HepG2 (cell line): ENCODE results near the gene INTS15. TPM values are rescaled to one million over a fixed set of nuclear protein-coding genes. Genes with fewer than 3 reads are reported as not detected.

Experiments used
- ASH2L ChIP-seq: fragments of 300-600, 200-600 bp; sonication (generic); IDR thresholded peaks from 2 replicates; pipeline ENCODE4 v1.7.0; 2017; ENCODE audit warnings: low read depth, mild to moderate bottlenecking, moderate library complexity, mixed read lengths, low read length; ENCODE audit not compliant: insufficient read length
- DNMT1 ChIP-seq: sonication (generic); formaldehyde crosslinking; IDR thresholded peaks from 2 replicates; pipeline ENCODE4 v1.5.1; 2020; ENCODE audit warnings: mild to moderate bottlenecking, missing genetic modification reagents
- FOXC1 ChIP-seq: sonication (generic); formaldehyde crosslinking; IDR thresholded peaks from 2 replicates; pipeline ENCODE4 v1.8.0; 2022; ENCODE audit warnings: mild to moderate bottlenecking, missing genetic modification reagents, borderline replicate concordance
- HDAC2 ChIP-seq: sonication (generic); formaldehyde crosslinking; IDR thresholded peaks from 2 replicates; pipeline ENCODE4 v1.4.0; 2020; ENCODE audit warnings: missing genetic modification reagents
- KDM2A ChIP-seq: sonication (generic); formaldehyde crosslinking; IDR thresholded peaks from 2 replicates; pipeline ENCODE4 v1.4.0; 2020; ENCODE audit warnings: low read depth, missing genetic modification reagents, borderline replicate concordance
- NPAS2 ChIP-seq: sonication (generic); formaldehyde crosslinking; IDR thresholded peaks from 2 replicates; pipeline ENCODE4 v1.8.0; 2022; ENCODE audit warnings: mild to moderate bottlenecking, missing genetic modification reagents, borderline replicate concordance
- NR2F6 ChIP-seq, 2 experiments: IDR thresholded peaks; 2 replicates each; pipeline ENCODE4 v1.6.1; 2016; ENCODE audit warnings: antibody characterized with exemption in 1 of 2, mild to moderate bottlenecking in 1 of 2
- PHF21A ChIP-seq: sonication (generic); formaldehyde crosslinking; IDR thresholded peaks from 2 replicates; pipeline ENCODE4 v1.5.0; 2020; ENCODE audit warnings: mild to moderate bottlenecking, missing genetic modification reagents
- RXRA ChIP-seq: sonication (generic); formaldehyde crosslinking; IDR thresholded peaks from 2 replicates; pipeline ENCODE4 v1.5.1; 2020; ENCODE audit warnings: missing genetic modification reagents
- TBX2 ChIP-seq: sonication (generic); formaldehyde crosslinking; IDR thresholded peaks from 2 replicates; pipeline ENCODE4 v1.5.0; 2020; ENCODE audit warnings: missing genetic modification reagents, mild to moderate bottlenecking, borderline replicate concordance
- TCF12 ChIP-seq, 2 experiments: fragments of 450-650 bp in 1 of 2; sonication (generic) in 1 of 2; formaldehyde crosslinking in 1 of 2; IDR thresholded peaks; 2 replicates each; pipeline versions ENCODE4 v1.6.1 to v1.8.0; 2017 to 2022; ENCODE audit warnings: antibody characterized with exemption in 1 of 2, mild to moderate bottlenecking in 1 of 2, missing genetic modification reagents in 1 of 2, moderate library complexity in 1 of 2
- TFE3 ChIP-seq: IDR thresholded peaks from 2 replicates; pipeline ENCODE4 v1.6.1; 2016
- ZNF263 ChIP-seq: sonication (generic); formaldehyde crosslinking; IDR thresholded peaks from 2 replicates; pipeline ENCODE4 v1.4.0; 2020; ENCODE audit warnings: missing genetic modification reagents
- ZNF280B ChIP-seq: sonication (generic); formaldehyde crosslinking; IDR thresholded peaks from 2 replicates; pipeline ENCODE4 v1.5.0; 2020; ENCODE audit warnings: missing genetic modification reagents, mild to moderate bottlenecking, borderline replicate concordance
- ZNF296 ChIP-seq: sonication (generic); formaldehyde crosslinking; conservative IDR thresholded peaks from 2 replicates; pipeline ENCODE4 v1.5.0; 2020; ENCODE audit warnings: mild to moderate bottlenecking, missing genetic modification reagents
- ZNF605 ChIP-seq: sonication (generic); formaldehyde crosslinking; IDR thresholded peaks from 2 replicates; pipeline ENCODE4 v1.8.0; 2022; ENCODE audit warnings: mild to moderate bottlenecking, missing genetic modification reagents
- ZNF670 ChIP-seq: sonication (generic); formaldehyde crosslinking; IDR thresholded peaks from 2 replicates; pipeline ENCODE4 v1.8.0; 2022; ENCODE audit warnings: mild to moderate bottlenecking, missing genetic modification reagents, borderline replicate concordance
- ZNF761 ChIP-seq: sonication (generic); formaldehyde crosslinking; conservative IDR thresholded peaks from 2 replicates; pipeline ENCODE4 v1.4.0; 2020; ENCODE audit warnings: mild to moderate bottlenecking, missing genetic modification reagents
- polyA plus RNA-seq, 8 experiments: library from polyadenylated mRNA; depleted of rRNA in 3 of 8; stranded (reverse) in 7 of 8; unstranded in 1 of 8; fragments of >200 nt; fragmentation: Illumina TruSeq in 4 of 8; extraction: Trizol in 4 of 8; gene quantifications; 2 replicates each; pipeline versions ENCODE4 v1.2.1 to v1.2.3, GENCODE V29; 2011 to 2016; ENCODE audit warnings: low read depth in 4 of 8, missing spikeins in 1 of 8, mixed read lengths in 1 of 8; ENCODE audit not compliant: insufficient read depth in 1 of 8
- total RNA-seq, 5 experiments: library from RNA; depleted of rRNA; stranded (reverse); fragments of >200 nt; fragmentation: Illumina TruSeq; extraction: Trizol; gene quantifications; 2 replicates each; pipeline ENCODE4 v1.2.3, GENCODE V29; 2016; ENCODE audit warnings: low read depth in 1 of 5
- TF ChIP-seq, protein P1 (sequence below): sonication (generic); formaldehyde crosslinking; IDR thresholded peaks from 2 replicates; pipeline ENCODE4 v1.4.0; 2020; ENCODE audit warnings: missing genetic modification reagents
- TF ChIP-seq, protein P2 (sequence below), 2 experiments: sonication (generic) in 1 of 2; formaldehyde crosslinking in 1 of 2; IDR thresholded peaks; 2 replicates each; pipeline versions ENCODE4 v1.5.1 to v1.6.1; 2011 to 2020; ENCODE audit warnings: borderline replicate concordance in 1 of 2, low read depth in 1 of 2, low read length in 1 of 2, mild to moderate bottlenecking in 1 of 2, missing genetic modification reagents in 1 of 2, moderate library complexity in 1 of 2

Gene INTS15
- total and polyA plus RNA-seq, 2 of the 13 experiments (the other 11 are each of a cell fraction or from before 2014, with no cell fraction given): 16.3 to 25.7 TPM

- TF ChIP-seq ZNF280B (CRISPR knock-in tag) (no peak), TFE3 (CRISPR knock-in tag) (peak; percentile 87), TCF12 (IDR thresholded peaks at IDR 0.05) (no peak), TCF12 (CRISPR knock-in tag; IDR thresholded peaks at IDR 0.05) (no peak), HDAC2 (peak; percentile 58; the same call in 1 of the 2 replicates), KDM2A (peak; percentile 93), ZNF296 (CRISPR knock-in tag) (peak; percentile 74), ZNF670 (peak; percentile 69), PHF21A (peak; percentile 47; the same call in 1 of the 2 replicates), DNMT1 (CRISPR knock-in tag) (no peak), NR2F6 (IDR thresholded peaks at IDR 0.05) (no peak; the same call in none of the 2 replicates), NR2F6 (CRISPR knock-in tag; IDR thresholded peaks at IDR 0.05) (peak; percentile 84), TBX2 (CRISPR knock-in tag) (peak; percentile 82), ZNF605 (CRISPR knock-in tag) (peak; percentile 60; the same call in 1 of the 2 replicates), ZNF761 (CRISPR knock-in tag) (no peak), RXRA (peak; percentile 78), ASH2L (peak; percentile 38), ZNF263 (CRISPR knock-in tag) (no peak), NPAS2 (CRISPR knock-in tag) (no peak), FOXC1 (0 out of 2 replicates have a peak, but pooled peaks have one; percentile 35)
- TF ChIP-seq, protein P1, sequence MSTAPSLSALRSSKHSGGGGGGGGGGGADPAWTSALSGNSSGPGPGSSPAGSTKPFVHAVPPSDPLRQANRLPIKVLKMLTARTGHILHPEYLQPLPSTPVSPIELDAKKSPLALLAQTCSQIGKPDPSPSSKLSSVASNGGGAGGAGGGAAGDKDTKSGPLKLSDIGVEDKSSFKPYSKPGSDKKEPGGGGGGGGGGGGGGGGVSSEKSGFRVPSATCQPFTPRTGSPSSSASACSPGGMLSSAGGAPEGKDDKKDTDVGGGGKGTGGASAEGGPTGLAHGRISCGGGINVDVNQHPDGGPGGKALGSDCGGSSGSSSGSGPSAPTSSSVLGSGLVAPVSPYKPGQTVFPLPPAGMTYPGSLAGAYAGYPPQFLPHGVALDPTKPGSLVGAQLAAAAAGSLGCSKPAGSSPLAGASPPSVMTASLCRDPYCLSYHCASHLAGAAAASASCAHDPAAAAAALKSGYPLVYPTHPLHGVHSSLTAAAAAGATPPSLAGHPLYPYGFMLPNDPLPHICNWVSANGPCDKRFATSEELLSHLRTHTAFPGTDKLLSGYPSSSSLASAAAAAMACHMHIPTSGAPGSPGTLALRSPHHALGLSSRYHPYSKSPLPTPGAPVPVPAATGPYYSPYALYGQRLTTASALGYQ (CRISPR knock-in tag): 0 out of 2 replicates have a peak, but pooled peaks have one; percentile 6
- TF ChIP-seq, protein P2, sequence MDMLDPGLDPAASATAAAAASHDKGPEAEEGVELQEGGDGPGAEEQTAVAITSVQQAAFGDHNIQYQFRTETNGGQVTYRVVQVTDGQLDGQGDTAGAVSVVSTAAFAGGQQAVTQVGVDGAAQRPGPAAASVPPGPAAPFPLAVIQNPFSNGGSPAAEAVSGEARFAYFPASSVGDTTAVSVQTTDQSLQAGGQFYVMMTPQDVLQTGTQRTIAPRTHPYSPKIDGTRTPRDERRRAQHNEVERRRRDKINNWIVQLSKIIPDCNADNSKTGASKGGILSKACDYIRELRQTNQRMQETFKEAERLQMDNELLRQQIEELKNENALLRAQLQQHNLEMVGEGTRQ (IDR thresholded peaks at IDR 0.05; ENCODE audit: low read depth, low read length): no peak
- TF ChIP-seq, protein P2 (CRISPR knock-in tag; IDR thresholded peaks at IDR 0.05; ENCODE audit: borderline replicate concordance): peak; percentile 49
Observed at GRCh38 chr7:6577369-6578113, 12.3 kb upstream of the INTS15 start, which contains the start of gene ZDHHC4 (continued).
